Neutrophil (primary cell): ENCODE results near the gene NCOA1.
"Not testable (repeated sequence)": the region's sequence is repeated elsewhere in the genome, so short reads cannot be mapped to it uniquely, and the experiment has no call there.

Experiments
- H3K27ac ChIP-seq: fragments of 200-600 bp; sonication (generic); 2 replicates; pipeline ENCODE4 v1.5.1; 2016; ENCODE audit warnings: mild to moderate bottlenecking, moderate library complexity
- H3K27me3 ChIP-seq: fragments of 200-600 bp; sonication (generic); 2 replicates; pipeline ENCODE4 v1.6.0; 2016; ENCODE audit warnings: mild to moderate bottlenecking
- H3K36me3 ChIP-seq: fragments of 200-600 bp; sonication (generic); 2 replicates; pipeline ENCODE4 v1.5.1; 2017
- H3K4me1 ChIP-seq, 2 experiments: fragments of 200-600 bp in 1 of 2; sonication (generic) in 1 of 2; 1 replicate in 1 of 2; 2 replicates in 1 of 2; pipeline versions ENCODE4 v1.5.1 to v1.6.1; 2013 to 2016; ENCODE audit warnings: low read depth in 1 of 2, low read length in 1 of 2, mild to moderate bottlenecking in 1 of 2, moderate library complexity in 1 of 2; ENCODE audit not compliant: control insufficient read depth in 1 of 2, insufficient read depth in 1 of 2
- H3K4me3 ChIP-seq, 2 experiments: fragments of 200-600 bp in 1 of 2; sonication (generic) in 1 of 2; 1 replicate in 1 of 2; 2 replicates in 1 of 2; pipeline ENCODE4 v1.5.1; 2013 to 2016; ENCODE audit warnings: low read depth in 1 of 2, low read length in 1 of 2, mild to moderate bottlenecking in 1 of 2, moderate library complexity in 1 of 2
- H3K9me3 ChIP-seq: fragments of 200-600 bp; sonication (generic); 2 replicates; pipeline ENCODE4 v1.5.1; 2016
- CTCF ChIP-seq: fragments of 200-600 bp; sonication (generic); IDR thresholded peaks from 2 replicates; pipeline ENCODE4 v1.5.1; 2016; ENCODE audit warnings: antibody characterized with exemption

The NCOA1 gene

GRCh38 chr2:24459224-24460161 is 31.6 kb upstream of the NCOA1 start:
- no peak for TF ChIP-seq CTCF
- Histone ChIP-seq H3K27ac (no peak overlapping the region), H3K4me3 (no peak overlapping the region), H3K36me3 (no peaks in the 10 kb centered on the region), H3K4me1 (peaks cover 0 to 19% of the 10 kb centered on the region in 2 experiments), H3K9me3 (no peaks in the 10 kb centered on the region), H3K27me3 (no peaks in the 10 kb centered on the region)

GRCh38 chr2:24461685-24462084 is 29.4 kb upstream of the NCOA1 start:
- Histone ChIP-seq H3K4me3 (no peak overlapping the region), H3K27me3 (no peaks in the 10 kb centered on the region)
- no peak for TF ChIP-seq CTCF

GRCh38 chr2:24463271-24463670 is 27.8 kb upstream of the NCOA1 start:
- no peak overlapping the region for H3K4me3 ChIP-seq
- H3K9me3 ChIP-seq: no peaks in the 10 kb centered on the region
- no peak overlapping the region for H3K27ac ChIP-seq
- no peaks in the 10 kb centered on the region for H3K27me3 ChIP-seq
- TF ChIP-seq CTCF: no peak
- no peaks in the 10 kb centered on the region for H3K36me3 ChIP-seq
- H3K4me1 ChIP-seq: peaks cover 0 to 9% of the 10 kb centered on the region in 2 experiments

More at GRCh38 chr2:24461685-24462084, 29.4 kb upstream of the NCOA1 start:
- no peaks in the 10 kb centered on the region for H3K36me3 ChIP-seq
- peak overlapping the region; percentile 38 for H3K27ac ChIP-seq
- no peaks in the 10 kb centered on the region for H3K9me3 ChIP-seq
- H3K4me1 ChIP-seq: peaks cover 0 to 9% of the 10 kb centered on the region in 2 experiments

GRCh38 chr2:24466871-24467870 is 23.9 kb upstream of the NCOA1 start:
- H3K36me3 ChIP-seq: no peaks in the 10 kb centered on the region
- TF ChIP-seq CTCF: no peak
- no peaks in the 10 kb centered on the region for H3K9me3 ChIP-seq
- no peak overlapping the region for H3K4me3 ChIP-seq
- H3K4me1 ChIP-seq: peaks cover 0 to 2% of the 10 kb centered on the region in 2 experiments
- H3K27ac ChIP-seq: no peak overlapping the region
- H3K27me3 ChIP-seq: no peaks in the 10 kb centered on the region

- H3K36me3 ChIP-seq, H3K9me3 ChIP-seq, H3K27ac ChIP-seq, H3K27me3 ChIP-seq, H3K4me1 ChIP-seq, H3K4me3 ChIP-seq: not testable (repeated sequence)
Observed at GRCh38 chr2:24468453-24468852, 22.6 kb upstream of the NCOA1 start.
